ENCODE measurements around the gene INPP4B.

Gene INPP4B

DNA sequence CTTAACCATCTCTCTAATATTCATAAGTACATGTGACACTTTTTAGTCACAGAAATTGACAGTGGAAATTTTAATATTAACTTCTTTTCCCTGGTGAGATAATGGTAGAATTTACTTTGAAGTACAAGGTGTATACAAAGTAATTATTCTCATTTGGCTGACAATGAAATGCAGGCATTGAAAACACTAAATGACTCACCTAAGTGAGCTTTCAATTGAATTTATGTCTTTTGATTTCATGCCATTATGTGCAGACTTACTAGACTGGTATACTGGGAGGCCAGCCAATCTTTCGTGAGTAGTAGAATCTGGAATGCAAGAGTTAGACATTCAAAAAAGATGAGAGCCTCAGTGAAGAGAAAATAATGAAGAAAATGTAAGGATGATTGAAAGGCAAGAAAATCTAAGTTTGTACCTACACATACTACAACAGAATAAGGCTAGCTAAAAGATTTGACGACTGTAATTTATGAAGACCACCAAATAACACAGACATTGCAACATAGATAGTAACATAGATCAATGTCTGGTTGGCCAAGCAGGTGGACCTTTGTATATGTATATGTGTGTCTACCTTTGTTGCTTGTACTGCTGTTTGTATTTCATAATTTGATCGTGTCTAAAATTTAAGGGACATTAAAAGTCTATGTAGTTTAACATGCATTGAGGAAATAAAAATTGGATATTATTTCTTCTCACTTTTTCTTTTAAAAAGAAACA, 750.1 kb downstream of the INPP4B start:
- TF ChIP-seq, protein P1, sequence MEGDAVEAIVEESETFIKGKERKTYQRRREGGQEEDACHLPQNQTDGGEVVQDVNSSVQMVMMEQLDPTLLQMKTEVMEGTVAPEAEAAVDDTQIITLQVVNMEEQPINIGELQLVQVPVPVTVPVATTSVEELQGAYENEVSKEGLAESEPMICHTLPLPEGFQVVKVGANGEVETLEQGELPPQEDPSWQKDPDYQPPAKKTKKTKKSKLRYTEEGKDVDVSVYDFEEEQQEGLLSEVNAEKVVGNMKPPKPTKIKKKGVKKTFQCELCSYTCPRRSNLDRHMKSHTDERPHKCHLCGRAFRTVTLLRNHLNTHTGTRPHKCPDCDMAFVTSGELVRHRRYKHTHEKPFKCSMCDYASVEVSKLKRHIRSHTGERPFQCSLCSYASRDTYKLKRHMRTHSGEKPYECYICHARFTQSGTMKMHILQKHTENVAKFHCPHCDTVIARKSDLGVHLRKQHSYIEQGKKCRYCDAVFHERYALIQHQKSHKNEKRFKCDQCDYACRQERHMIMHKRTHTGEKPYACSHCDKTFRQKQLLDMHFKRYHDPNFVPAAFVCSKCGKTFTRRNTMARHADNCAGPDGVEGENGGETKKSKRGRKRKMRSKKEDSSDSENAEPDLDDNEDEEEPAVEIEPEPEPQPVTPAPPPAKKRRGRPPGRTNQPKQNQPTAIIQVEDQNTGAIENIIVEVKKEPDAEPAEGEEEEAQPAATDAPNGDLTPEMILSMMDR (IDR thresholded peaks at IDR 0.05; ENCODE audit: borderline replicate concordance, control extremely low read depth, extremely low read depth, insufficient read depth, missing control alignments): no peak
- in situ Hi-C loops (cut with MboI; ENCODE audit: low sequenced_read_pairs, unreplicated experiment): no loop called here
- no peak for DNase-seq (ENCODE audit: low spot score)

DNA sequence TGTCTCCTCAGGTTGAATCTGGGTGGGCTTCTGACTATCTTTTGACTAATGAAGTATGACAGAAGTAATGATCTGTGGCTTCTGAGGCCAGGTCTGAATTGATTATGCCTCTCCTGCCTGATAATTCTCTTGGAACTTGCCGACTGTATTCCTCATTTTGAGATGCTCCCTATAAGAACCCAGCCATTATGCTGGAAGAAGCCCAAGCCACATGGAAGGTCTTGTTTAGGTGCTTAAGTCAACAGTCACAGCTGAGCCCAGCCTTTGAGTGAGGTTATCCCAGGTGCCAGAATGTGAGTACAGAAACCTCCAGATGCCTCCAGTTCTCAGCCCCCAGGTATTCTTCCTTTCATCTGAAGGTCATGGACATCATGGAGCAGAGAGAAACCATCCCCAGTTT, 753.2 kb downstream of the INPP4B start:
- in situ Hi-C loops (cut with MboI; ENCODE audit: low sequenced_read_pairs, unreplicated experiment): no loop called here
- TF ChIP-seq, protein P1 (IDR thresholded peaks at IDR 0.05; ENCODE audit: borderline replicate concordance, control extremely low read depth, extremely low read depth, insufficient read depth, missing control alignments): no peak
- no peak for DNase-seq (ENCODE audit: low spot score)

DNA sequence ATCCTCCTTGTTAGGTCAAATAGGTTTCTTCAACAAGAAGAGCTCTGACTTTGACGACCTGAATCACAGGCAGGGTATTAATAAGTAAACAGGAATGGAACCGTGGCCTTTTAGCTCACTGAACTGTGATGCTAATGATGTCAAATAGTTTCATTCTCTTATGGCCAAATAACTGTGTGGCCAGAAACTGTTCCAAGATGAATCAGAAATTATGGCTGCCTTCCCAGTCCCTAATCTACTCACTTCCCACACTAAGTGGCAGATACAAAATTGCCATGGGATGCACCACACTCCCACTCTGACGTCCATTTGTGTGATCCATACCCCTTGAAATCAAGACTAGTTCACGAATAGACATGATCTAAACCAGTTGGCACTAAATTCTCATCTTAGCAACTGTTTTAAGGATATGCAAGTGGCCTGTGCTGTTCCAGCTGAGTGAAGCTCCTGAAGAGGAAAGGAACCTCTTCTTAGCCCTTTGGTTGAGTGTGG, 754.4 kb downstream of the INPP4B start:
- in situ Hi-C loops (cut with MboI; ENCODE audit: low sequenced_read_pairs, unreplicated experiment): no loop called here
- TF ChIP-seq, protein P1 (IDR thresholded peaks at IDR 0.05; ENCODE audit: borderline replicate concordance, control extremely low read depth, extremely low read depth, insufficient read depth, missing control alignments): no peak
- no peak for DNase-seq (ENCODE audit: low spot score)

DNA sequence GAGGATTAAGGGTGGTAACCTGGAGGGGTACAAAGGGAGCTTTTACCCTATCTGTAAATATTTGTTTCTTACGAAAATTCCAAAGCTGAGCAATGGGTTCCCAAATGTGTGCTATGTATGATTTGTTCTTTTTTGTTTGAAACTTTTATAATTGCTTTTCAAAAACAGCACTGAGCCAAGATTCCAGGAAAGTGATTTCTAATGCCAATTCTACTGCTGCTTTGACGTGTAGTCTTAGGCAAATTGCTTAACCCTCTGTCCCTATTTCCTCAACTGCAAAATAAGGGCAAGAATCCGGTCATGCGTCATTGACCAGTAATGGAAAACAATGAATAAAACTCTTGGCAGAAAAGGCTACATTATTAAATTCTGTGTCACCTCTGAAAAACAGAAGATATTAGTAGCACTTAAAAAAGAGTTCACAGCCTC, 755.0 kb downstream of the INPP4B start:
- in situ Hi-C loops (cut with MboI; ENCODE audit: low sequenced_read_pairs, unreplicated experiment): no loop called here
- DNase-seq (ENCODE audit: low spot score): no peak
- TF ChIP-seq, protein P1 (IDR thresholded peaks at IDR 0.05; ENCODE audit: borderline replicate concordance, control extremely low read depth, extremely low read depth, insufficient read depth, missing control alignments): no peak

DNA sequence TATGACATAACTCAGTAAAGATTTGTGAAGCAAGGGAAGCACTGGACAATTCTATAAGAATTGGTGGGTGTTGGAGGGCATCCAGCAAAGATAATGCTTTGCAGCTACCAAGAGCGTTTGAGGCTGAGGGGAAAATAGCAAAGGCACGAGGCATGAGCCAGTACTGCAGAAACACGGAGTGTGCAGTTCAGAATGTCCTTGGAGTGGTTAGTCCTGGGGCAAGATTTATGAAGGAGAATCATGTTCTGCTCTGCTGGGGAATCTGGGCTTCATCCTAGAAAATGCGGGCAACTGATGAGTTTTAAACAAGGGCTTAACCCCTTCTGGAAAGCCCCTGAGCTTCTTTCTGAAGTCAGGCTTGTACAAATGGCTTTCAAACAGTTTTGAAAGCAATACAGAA, 757.2 kb downstream of the INPP4B start:
- in situ Hi-C loops (cut with MboI; ENCODE audit: low sequenced_read_pairs, unreplicated experiment): no loop called here
- no peak for DNase-seq (ENCODE audit: low spot score)
- TF ChIP-seq, protein P1 (IDR thresholded peaks at IDR 0.05; ENCODE audit: borderline replicate concordance, control extremely low read depth, extremely low read depth, insufficient read depth, missing control alignments): no peak

DNA sequence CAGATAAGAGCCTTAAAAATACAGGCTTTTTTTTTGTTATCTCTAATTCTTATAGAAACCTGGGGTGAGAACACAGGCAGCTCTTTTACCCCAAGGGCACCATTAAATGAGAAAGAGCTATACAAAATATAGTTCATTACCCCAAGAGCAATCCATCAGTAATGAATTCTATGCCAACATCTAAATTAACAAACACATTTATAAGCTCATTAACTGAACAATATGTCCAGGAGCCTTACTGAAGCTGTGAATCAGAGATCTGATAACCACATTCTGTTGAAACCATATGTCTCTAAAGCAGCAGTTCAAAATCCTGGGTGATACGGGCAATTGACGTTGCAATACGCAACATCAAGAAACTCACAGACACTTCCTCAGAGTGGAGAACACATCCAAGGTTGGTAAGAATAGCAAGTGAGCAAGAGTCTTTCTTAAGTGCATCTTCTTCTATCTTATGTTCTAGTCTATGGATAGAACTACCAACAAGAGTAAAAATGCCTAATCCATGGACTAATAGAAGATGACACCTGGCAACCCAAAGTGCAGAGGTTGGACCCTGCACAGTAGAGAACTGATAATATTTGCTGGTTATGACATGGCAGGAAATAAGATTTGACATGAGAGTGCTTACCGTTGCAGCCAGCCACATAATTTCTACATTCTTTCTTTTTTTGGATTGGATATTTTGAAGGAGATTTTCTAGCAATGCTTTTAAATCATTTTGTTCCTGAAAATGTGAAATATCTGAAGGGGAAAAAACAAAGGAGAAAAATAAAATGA, 760.4 kb downstream of the INPP4B start:
- no peak for DNase-seq (ENCODE audit: low spot score)
- in situ Hi-C loops (cut with MboI; ENCODE audit: low sequenced_read_pairs, unreplicated experiment): no loop called here
- TF ChIP-seq, protein P1 (IDR thresholded peaks at IDR 0.05; ENCODE audit: borderline replicate concordance, control extremely low read depth, extremely low read depth, insufficient read depth, missing control alignments): no peak
